Glomerular visceral epithelial cell (primary cell): Measurements from ENCODE around the gene RAD18.

ENCODE experiments used
- DNase-seq: peaks from one replicate; pipeline ENCODE4 v3.0.0-alpha.2; 2016; ENCODE audit errors: extremely low spot score

RAD18 gene

DNA sequence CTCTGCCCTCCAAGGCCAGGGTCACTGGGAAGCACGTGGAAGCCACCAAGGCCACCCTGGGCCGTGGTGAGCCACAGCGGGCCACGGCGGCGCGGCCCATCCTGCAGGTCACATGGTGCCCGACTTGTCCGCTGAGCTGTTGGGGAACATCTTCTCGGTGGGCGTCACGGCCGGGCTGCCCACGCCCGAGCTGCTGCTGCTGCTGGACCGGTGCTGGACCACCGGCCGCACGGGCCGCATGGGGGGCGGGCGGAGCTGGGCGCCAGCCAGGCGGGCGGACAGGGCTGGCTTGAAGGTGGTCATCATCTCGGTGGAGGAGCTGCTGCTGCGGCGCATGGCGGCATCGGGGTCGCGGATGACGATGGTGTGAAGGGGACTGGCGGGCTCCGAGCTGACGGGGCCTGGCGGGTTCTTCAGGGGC lies 22.1 kb upstream of the RAD18 start:
- DNase-seq, result no peak

GRCh38 chr3:8984526-8984925 lies 21.3 kb upstream of the RAD18 start:
- DNase-seq, result no peak

GRCh38 chr3:8984081-8984480 lies 20.8 kb upstream of the RAD18 start:
- DNase-seq, result no peak

DNA sequence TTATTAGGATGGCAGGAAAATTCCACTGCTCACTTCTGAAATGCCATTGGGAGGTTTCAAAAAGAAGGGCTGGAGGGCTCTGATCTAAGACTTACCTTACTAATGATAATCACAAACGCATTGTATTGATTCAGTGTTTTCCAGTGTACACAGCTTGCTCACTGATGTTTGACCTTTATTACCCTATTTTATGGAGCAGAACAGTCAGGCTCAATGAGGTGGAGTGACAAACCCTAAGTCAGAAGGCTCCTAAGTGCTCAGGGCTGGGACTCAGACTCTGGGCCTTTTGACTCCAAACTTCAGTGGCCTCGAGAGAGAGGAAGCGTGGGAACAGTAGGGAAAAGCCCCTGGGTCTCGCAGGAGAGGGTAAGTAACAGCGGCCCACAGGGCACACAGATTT lies 20.3 kb upstream of the RAD18 start:
- no peak for DNase-seq

DNA sequence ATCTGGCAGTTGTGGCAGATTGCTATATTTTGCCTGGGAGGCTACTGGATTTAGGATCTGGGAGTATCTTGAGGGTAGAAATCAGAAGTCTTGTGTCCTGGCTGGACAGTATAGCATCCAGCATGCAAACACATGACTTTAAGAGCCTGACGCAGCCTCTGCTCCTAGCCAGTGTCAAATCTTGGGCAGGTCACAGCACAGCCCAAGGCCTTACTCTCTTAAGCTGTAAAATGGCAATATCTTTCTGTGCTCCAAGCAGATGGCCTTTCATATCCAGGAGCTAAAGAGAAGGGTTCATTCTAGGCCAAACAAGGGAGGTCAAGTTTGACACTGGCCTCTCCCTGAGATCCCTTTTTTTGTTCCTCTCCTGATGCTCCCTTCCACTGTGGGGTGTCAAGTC lies 19.8 kb upstream of the RAD18 start:
- DNase-seq, result no peak

- DNase-seq, result no peak
Measured at GRCh38 chr3:8982509-8982908, 19.2 kb upstream of the RAD18 start.

DNA sequence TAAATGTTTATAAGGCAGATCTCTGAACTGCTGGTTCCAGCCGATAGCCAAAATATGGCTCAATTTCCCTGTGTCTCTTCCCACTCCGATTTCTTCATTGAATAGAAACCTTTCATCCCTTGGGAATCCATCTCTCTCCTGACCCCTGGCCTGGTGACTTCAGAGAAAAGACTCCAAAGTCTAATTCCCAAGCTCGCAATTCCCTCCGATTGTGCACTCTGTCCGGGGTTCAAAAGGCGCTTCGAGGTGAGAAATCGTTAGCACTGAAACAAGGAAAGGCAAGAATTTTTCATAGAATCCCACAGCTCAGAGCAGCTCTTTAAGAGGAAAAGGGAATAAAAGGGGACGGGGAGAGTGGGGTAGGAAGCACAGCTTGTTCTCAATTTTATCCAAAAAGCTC lies 18.4 kb upstream of the RAD18 start:
- no peak for DNase-seq

GRCh38 chr3:8981296-8981695 lies 18.0 kb upstream of the RAD18 start:
- no peak for DNase-seq

- no peak for DNase-seq
Measured at GRCh38 chr3:8980756-8981257, 17.5 kb upstream of the RAD18 start.

GRCh38 chr3:8979262-8979661 lies 16.0 kb upstream of the RAD18 start:
- no peak for DNase-seq

GRCh38 chr3:8978551-8978950 lies 15.3 kb upstream of the RAD18 start:
- no peak for DNase-seq

DNA sequence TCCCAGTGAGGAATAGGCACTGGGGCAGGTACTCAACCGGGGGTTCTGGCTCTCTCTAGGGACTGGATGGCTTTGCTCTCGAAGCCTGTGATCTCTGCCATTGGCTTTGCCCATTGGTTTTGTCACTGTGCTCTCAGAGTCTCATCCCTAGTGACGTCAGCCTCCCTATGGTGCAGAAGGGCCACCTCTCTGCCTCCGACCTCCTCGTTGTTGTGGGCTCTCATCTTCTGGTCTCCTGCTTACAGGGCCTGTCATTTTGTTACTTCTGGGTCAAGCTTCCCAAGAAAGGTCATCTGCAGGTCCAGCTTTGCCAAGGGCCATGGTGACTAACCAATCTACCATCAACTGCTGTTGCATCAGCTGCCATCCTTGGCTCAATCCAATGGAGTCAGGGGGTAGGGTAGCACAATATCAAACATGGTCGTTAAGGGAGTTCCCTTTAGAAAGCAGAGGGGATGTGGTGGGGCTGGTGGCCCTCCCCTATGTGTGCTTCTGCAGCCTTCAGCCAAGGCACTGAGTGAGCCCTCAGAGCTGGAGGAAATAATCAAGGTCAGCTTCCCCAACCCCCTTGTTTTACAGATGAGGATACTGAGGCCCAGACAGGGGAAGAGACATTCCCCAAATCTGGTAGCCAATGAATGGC lies 13.4 kb upstream of the RAD18 start:
- DNase-seq, result no peak

DNA sequence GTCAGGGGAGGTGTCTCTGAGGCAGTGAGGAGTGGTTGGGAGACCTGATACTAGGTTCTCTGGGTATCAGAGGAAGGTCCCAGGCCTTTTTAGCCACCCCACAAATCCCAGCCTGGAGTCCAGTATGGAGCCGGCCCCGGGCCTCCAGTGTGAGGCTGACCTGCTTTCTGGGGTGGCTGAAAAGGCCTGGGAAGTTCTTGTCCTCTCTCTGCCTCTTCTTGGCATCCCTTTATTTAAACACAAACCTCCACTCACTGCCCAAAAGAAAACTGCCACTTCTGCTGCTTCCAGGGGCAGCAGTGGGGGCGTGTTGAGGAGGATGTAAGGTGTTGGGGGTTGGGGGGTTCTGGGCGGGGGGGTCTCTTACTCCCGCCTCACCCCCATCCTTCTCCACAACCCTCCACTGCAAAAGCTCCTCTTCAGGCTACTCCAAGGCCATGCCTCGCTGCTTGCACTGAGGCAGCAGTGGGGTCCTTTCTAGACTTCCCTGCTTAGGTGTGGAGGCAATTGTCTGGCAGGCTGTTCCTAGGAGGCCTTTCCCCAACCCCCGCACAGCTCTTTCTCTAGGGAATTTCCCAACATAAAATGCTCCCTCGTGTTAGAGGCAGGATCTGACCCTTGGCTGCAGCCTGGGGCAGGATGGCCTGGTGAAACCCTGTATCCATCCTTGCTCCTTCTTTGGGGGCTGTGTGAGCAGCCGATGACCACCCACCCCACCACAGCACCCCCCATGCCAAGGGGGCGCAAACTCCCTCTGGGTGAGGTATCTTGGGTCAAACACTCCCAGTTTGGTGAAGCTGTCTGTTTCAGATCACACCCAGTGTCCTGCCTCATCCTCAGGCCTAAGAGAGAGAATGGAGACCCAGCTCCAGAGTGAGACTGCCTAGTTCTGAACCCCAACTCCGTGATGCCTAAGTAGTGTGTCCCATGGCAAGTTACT lies 12.1 kb upstream of the RAD18 start:
- no peak for DNase-seq

DNA sequence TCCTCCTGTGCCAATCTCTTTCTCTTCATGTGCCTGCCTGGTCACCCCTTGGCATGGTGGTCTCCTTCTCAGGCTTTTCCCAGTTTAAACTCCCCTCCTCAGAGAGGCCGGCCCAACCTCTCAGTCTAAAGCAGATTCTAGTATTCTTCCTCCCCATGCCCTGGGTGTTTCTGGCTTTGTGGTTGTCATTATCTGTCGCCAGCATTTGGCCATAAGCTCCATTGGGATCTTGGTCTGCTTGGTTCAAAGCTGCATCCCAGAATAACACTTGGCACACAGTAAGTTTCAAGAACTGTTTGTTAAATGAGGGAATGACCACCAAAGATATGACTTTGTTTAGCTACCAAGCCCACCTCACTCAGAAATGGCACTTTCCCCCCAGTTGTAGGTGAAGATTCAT lies 11.2 kb upstream of the RAD18 start:
- DNase-seq, result no peak

GRCh38 chr3:8972639-8973038 lies 9.4 kb upstream of the RAD18 start:
- DNase-seq, result peak; percentile 10

- peak; percentile 63 for DNase-seq
Measured at GRCh38 chr3:8970971-8971589, 7.8 kb upstream of the RAD18 start.

GRCh38 chr3:8969241-8969640 lies 6.0 kb upstream of the RAD18 start:
- no peak for DNase-seq

DNA sequence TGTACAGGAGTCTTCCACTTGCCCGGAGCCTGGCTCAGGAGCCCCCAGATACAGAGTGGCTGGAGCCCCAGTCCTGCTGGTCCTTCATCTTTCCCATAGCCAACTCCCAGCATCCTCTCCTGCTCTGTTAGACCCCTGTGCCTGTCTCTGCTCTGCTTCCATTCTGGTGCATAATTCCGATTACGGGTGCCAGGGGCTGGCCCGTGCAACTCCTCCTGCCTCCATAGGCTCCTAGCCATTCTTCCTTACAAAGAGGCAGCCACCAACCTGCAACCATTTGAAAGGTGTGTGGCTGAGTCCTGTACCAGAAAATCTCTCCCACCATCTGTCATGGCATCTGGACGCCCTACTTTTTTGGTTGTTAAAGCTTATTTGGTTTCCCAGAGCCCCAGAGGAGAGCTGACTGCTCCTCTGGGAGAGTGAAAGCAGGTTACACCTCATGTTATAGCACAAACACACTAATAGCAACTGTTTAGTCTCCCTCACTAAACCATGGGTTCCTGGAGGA lies 5.2 kb upstream of the RAD18 start:
- no peak for DNase-seq

GRCh38 chr3:8967553-8967952 lies 4.3 kb upstream of the RAD18 start:
- DNase-seq, result no peak

DNA sequence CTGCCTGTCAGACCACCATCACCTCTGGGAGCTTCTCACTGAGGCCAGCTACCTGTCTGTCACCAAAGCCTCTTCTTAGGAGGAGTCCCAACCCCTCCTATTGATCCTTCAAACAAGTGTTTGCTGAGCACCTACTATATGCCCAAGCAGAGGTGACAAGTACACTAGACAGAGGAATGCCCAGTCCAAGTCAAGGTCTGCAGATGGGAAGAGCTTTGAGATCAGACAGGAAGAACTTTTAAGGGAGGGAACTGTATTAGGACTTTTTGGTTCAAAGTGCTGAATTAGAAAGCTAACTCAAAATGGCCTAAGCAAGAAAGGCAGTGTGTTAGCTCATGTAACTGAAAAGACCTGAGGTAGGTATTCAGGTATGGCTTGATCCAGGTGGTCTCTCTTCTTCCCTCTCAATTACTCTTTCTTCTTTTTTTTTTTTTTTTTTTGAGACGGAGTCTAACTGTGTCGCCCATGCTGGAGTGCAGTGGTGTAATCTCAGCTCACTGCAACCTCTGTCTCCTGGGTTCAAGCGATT lies 3.6 kb upstream of the RAD18 start:
- DNase-seq, result no peak

DNA sequence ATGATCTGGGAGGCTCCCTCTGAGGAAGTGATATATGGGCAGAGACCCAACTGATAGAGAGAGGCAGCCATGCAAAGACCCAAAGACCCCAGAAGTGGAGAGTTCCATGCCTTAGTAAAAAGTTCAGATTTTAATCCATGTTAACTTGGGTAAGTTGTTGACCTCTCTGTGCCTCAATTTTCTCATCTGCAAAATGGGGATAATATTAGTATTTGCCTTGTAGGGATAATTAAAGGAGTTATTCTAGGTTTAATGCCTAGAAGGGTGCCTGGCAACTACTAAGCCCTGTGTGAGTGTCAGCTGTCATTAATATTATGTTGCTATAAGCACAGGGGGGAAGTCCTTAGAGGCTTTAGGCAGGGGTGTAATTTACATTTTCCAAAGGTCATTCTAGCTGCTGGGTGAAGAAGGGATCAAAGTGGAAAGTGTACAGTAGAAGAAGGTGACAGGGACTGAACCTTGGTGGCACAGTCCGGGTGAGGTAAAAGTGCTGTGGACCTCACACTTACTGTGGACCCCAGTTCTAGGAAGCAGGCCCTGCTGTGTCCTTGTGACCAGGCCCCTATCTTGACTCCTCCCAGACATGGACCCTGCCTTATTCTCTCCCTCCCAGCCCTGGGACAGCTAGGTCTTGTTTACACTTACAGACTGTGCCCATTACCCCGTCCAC lies 3.0 kb upstream of the RAD18 start:
- DNase-seq, result no peak
